HG03558 (cell line): ENCODE results near the gene CCDC170.

ENCODE experiments used
- ATAC-seq: cut with Tn5 transposase; IDR thresholded peaks from one replicate; pipeline ENCODE4 v1.9.1; 2021; ENCODE audit warnings: moderate number of reproducible peaks; ENCODE audit not compliant: unreplicated experiment; ENCODE audit errors: extremely low read depth

The CCDC170 gene

GRCh38 chr6:151639750-151640149 is 145.9 kb downstream of the CCDC170 start:
- no peak for ATAC-seq

- ATAC-seq, result no peak
These were observed 147.2 kb downstream of the CCDC170 start for GRCh38 chr6:151641028-151641427.

GRCh38 chr6:151647976-151648639 is 154.3 kb downstream of the CCDC170 start:
- no peak for ATAC-seq

GRCh38 chr6:151649835-151650234 is 156.0 kb downstream of the CCDC170 start:
- no peak for ATAC-seq

GRCh38 chr6:151651639-151652038 is 157.8 kb downstream of the CCDC170 start:
- no peak for ATAC-seq

- ATAC-seq, result no peak
These were observed 158.5 kb downstream of the CCDC170 start for GRCh38 chr6:151652325-151652724.

- no peak for ATAC-seq
These were observed 161.3 kb downstream of the CCDC170 start for GRCh38 chr6:151655099-151655498.

GRCh38 chr6:151656392-151656791 is 162.6 kb downstream of the CCDC170 start:
- no peak for ATAC-seq

GRCh38 chr6:151658091-151658490 is 164.3 kb downstream of the CCDC170 start:
- no peak for ATAC-seq

GRCh38 chr6:151659212-151659611 is 165.4 kb downstream of the CCDC170 start:
- ATAC-seq, result no peak

- no peak for ATAC-seq
These were observed 167.7 kb downstream of the CCDC170 start for GRCh38 chr6:151661509-151661908.

- ATAC-seq, result no peak
These were observed 168.1 kb downstream of the CCDC170 start for GRCh38 chr6:151661928-151662327.

GRCh38 chr6:151663559-151663958 is 169.7 kb downstream of the CCDC170 start:
- no peak for ATAC-seq

- no peak for ATAC-seq
These were observed 170.6 kb downstream of the CCDC170 start for GRCh38 chr6:151664390-151664789.

- ATAC-seq, result no peak
These were observed 171.5 kb downstream of the CCDC170 start for GRCh38 chr6:151665329-151665728.

- no peak for ATAC-seq
These were observed 172.7 kb downstream of the CCDC170 start for GRCh38 chr6:151666526-151666925.

GRCh38 chr6:151669208-151669560 is 175.4 kb downstream of the CCDC170 start:
- no peak for ATAC-seq

- no peak for ATAC-seq
These were observed 176.3 kb downstream of the CCDC170 start for GRCh38 chr6:151670116-151670515.
